Stimulated activated CD8-positive, alpha-beta memory T cell treated with anti-CD3 and anti-CD28 coated beads, Interleukin-4, amount 100 ng/mL, for 1 hour (primary cell): Measurements from ENCODE around the gene CNN2.

Source experiments
- DNase-seq, 2 donors: peaks; one replicate each; pipeline ENCODE4 v3.0.0-alpha.2; 2020; ENCODE audit warnings: low read depth in 2 of 2, low spot score in 1 of 2

The CNN2 gene

GRCh38 chr19:1080360-1081161, 54.2 kb downstream of the CNN2 start:
- no peak for DNase-seq

GRCh38 chr19:1081301-1082164, 55.1 kb downstream of the CNN2 start:
- DNase-seq = no peak

DNA sequence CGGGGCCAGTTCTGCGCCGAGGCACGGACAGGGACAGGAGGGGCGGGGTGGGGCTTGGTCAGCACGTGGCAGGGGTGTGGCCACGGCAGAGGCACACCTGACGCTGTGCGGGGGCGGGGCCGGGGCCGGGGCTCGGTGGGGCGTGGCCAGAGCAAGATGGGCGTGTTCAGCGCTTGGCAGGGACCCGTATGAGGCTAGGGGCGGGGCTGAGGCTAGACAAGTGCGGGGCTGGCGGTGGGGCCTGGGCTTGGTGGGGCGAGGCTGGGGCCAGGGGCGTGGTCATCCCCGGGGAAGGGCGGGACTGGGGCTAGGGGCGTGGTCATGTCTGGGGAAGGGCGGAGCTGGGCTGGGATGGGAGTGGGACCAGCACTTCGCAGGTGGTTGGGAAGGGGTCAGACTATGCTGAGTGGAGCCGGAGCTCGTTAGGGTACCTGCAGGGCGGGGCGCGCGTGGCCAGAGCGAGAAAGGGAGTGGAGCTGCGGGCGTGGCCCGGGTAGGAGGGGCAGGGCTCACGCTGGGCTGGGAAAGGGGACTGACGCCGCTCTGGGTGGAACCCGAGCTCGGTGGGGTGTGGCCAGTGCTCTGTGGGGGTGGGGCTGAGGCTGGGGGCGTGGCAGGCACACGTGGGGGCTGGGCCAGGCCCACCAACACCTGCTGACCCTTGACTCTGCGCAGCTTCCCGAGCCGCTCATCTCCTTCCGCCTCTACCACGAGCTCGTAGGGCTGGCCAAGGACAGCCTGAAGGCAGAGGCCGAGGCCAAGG, 55.9 kb downstream of the CNN2 start:
- peak in 1 of 2 donors; percentile 71 for DNase-seq

DNA sequence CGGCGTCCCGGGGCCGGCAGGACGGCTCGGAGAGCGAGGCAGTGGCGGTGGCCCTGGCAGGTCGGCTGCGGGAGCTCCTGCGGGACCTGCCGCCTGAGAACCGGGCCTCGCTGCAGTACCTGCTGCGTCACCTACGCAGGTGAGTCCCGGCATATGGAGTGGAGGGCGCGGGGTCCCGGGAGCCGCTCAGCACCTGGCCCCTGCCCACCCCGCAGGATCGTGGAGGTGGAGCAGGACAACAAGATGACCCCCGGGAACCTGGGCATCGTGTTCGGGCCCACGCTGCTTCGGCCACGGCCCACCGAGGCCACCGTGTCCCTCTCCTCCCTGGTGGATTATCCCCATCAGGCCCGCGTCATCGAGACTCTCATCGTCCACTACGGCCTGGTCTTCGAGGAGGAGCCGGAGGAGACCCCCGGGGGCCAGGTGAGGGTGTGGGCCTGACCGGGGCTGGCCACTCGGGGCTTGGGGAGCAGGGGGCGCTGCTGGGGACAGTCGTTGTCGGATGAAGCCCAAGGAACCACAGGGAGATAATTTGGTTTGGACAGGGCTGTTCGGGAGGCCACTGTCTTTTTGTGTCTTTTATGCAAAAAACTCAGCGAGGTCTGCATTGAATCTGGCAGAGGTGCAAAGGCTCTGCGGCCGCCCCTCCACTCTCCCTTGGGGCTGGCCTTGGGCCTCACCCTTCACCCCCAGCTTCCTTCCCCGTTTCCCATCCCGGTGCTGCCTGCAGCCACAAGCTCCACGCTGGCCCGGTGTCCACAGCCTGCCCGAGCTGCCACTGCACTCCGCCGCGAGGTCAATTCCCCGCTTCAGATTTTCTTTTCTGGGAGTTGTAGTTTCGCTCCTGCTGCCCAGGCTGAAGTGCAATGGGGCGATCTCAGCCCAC, 56.8 kb downstream of the CNN2 start:
- DNase-seq = no peak

GRCh38 chr19:1084024-1084868, 57.8 kb downstream of the CNN2 start:
- no peak for DNase-seq

- no peak for DNase-seq
Measured at GRCh38 chr19:1085053-1085658, 58.7 kb downstream of the CNN2 start.

- no peak for DNase-seq
Measured at GRCh38 chr19:1085676-1086442, 59.5 kb downstream of the CNN2 start.

DNA sequence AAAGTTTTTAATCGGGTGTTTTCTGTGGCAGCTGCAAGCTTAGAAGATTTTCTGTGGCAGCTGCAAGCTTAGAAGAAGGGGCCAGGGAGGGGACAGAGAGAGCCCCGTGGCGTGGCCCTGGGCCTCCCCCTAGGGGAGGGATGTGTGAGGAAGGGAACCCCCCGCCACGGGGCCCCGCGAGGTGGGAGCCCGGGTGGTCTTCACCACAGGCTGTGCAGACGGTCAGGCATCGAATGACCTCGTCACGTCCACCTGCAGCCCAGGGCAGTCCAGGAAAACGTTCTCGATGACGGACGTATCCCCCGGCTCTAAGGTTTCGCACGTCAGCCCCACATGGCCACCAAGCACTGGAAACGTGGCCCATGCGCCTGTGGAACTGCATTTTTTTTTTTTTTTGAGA, 60.2 kb downstream of the CNN2 start:
- DNase-seq = no peak

GRCh38 chr19:1087813-1088415, 61.5 kb downstream of the CNN2 start:
- DNase-seq = no peak

GRCh38 chr19:1088416-1089010, 62.1 kb downstream of the CNN2 start:
- no peak for DNase-seq
